ENCODE measurements around the gene TSHR.
"Not testable (repeated sequence)": the region's sequence is repeated elsewhere in the genome, so short reads cannot be mapped to it uniquely, and the experiment has no call there.

Gene TSHR

GRCh38 chr14:81087230-81087629, 131.8 kb downstream of the TSHR start:
- DNase-seq = no peak

DNA sequence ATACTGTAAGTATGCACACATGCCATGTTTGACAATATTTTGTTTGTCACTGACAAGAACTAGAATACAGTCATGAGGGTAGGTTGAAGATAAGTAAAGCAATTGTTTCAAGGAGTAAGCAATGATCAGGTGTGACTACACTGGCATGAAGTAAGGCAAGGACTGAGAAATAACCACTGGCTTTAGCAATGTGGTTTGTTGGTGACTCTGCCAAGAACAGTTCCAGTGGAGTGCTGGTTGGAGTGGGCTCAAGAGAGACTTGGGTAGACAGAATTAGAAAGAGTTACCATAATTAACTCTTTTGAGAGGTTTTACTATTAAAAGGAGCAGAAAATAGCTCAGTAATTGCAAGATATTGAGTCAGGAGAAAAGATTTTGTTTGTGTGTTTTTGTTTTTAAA, 135.7 kb downstream of the TSHR start:
- no peak for DNase-seq

DNA sequence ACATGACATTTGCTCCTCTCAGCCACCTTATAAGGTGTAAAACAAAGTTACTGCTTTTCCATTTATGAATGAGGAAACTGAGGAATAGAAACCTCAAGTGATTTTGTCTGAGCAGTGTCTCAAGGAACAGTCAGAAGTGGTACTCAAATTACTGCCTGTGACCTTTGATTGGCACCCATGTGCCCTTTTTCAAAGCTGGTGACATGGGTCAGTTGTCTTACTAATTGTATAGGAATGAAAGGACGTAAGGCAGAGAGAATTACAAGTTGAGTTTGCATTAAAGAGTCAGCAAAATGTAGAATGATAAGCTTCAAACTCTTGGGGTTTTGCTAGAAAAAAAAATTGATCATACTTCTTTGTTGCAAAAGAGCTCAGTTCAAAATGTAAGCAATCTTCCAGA, 136.2 kb downstream of the TSHR start:
- DNase-seq = no peak

GRCh38 chr14:81093651-81094050, 138.2 kb downstream of the TSHR start:
- no peak for DNase-seq

- DNase-seq = no peak
Observed at GRCh38 chr14:81095539-81095938, 140.1 kb downstream of the TSHR start.

DNA sequence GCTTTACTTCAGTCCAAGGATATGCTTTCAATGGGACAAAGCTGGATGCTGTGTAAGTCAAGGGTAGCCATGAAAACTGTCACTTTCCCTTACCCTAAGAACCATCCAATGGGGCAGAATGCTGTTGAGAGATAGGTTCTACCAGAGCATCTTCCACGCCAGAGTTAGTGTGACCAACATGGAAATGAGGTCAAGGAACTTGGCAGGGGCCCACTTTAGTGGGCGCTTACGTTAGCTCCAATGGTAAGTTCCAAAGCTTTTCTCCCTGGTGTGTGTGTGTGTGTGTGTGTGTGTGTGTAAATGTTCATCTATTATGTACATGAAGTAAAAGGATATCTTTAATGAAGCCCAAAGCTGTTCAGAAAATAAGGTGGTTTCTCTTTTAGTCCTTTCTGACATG, 141.2 kb downstream of the TSHR start:
- no peak for DNase-seq

GRCh38 chr14:81102217-81102616, 146.8 kb downstream of the TSHR start:
- no peak for DNase-seq

DNA sequence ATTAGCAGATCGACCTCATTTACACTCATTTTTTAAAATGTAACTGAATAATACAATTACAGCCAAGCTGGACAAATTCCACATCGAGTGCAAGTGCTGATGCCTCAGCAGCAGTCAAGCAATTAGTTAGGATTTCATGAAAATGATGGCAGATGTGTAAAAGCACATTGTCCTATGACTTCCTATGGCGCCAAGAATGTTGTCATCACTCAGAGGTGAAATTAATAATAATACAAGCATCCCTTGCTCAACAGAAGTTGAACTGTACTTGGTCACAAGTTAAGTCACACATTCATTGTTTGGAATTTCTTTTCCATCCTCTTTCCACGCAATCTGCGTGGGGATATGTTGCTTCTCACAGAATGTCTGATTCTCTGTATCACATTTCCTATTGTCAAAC, 148.0 kb downstream of the TSHR start:
- DNase-seq = no peak

GRCh38 chr14:81105378-81105777, 150.0 kb downstream of the TSHR start:
- no peak for DNase-seq

DNA sequence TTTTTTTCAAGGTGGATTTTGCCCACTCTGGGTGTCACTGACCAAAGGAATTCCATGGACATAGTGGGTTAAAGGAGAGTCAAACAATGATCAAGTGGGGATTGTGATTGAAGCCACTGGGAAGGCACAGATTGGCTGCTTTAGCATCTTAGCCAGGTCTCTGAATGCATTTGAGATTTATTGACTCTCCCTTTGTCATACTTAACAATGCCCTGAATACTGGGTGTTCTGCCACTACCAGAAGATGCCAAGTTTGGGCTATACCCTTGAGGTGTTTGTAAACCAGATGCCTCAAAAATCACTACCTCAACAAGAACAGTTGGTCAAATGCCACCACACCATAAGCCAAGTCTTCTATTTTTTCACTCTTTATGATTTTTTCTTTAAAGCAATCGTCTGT, 150.5 kb downstream of the TSHR start:
- no peak for DNase-seq

DNA sequence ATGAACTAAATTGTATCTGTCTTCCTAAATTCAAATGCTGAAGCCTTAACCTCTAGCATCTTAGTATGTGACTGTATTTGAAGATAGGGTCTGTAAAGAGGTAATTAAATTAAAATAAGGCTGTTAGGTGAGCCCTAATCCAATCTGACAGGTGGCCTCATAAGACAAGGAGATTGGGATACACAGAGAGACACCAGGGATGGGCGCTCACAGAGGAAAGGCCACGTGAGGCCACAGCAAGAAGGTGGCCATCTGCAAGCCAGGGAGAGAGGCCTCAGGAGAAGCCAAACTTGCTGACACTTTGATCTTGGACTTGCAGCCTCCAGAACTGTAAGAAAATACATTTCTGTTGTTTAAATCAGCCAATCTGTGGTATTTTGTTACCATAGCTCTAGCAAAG, 154.8 kb downstream of the TSHR start:
- no peak for DNase-seq

DNA sequence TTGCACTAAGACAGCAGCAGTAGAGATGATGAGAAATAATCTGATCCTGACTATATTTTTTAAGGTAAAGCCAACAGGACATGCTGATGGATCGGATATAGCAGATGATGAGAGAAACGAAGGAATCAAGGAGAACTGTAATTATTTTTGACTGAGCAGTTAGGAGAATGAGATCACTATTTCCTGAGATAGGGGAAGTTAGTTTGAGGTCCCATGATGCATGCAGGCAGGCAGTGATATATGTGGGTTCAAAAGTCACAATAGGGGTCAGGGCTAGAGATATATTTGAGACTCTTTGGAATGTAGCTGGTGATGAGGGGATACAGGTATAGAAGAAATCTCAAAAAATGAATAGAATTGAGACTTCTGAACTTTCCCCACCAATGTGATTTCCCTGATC, 157.8 kb downstream of the TSHR start:
- DNase-seq = no peak

GRCh38 chr14:81113945-81114820, 158.8 kb downstream of the TSHR start:
- DNase-seq = not testable (repeated sequence)

- no peak for DNase-seq
Observed at GRCh38 chr14:81120501-81120900, 165.1 kb downstream of the TSHR start.

- DNase-seq = no peak
Observed at GRCh38 chr14:81122326-81122725, 166.9 kb downstream of the TSHR start.

DNA sequence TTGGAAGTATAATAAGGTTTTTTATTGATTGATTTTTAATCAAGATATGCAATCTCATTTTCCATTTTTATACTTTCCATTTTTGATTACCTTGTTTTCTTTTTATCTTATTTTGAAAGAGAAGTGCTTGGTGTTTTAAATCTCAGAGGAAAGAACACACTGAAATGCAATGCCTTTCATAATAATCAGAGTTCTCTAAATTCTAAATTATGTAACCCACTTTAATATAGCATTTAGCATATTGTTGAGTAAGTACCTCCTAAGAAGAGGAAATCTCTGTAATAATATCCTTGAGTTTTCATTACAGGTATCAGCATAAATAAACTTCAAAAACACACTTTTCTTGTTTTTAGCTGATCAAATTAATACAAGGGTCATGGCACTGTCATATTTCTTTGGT, 168.4 kb downstream of the TSHR start:
- DNase-seq = no peak

GRCh38 chr14:81125536-81125935, 170.1 kb downstream of the TSHR start:
- no peak for DNase-seq

DNA sequence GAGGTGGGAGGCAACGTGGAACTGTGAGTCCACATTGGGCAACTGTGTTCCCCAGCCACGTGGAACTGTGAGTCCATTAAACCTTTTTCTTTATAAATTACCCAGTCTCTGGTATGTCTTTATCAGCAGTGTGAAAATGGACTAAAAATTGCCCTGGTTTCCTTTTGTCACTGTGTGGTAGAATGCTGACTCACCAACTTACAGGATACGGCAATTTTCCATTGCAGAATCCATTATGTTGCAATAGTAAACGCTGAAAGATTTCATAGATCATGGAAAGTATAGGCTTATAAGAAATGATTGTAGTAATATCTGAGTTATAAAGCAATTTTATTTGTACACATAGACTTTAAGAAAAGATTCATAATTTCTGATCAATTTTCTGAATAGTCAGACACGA, 172.4 kb downstream of the TSHR start:
- no peak for DNase-seq

GRCh38 chr14:81129242-81129641, 173.8 kb downstream of the TSHR start:
- DNase-seq = no peak

- DNase-seq = no peak
Observed at GRCh38 chr14:81132468-81132867, 177.0 kb downstream of the TSHR start.

DNA sequence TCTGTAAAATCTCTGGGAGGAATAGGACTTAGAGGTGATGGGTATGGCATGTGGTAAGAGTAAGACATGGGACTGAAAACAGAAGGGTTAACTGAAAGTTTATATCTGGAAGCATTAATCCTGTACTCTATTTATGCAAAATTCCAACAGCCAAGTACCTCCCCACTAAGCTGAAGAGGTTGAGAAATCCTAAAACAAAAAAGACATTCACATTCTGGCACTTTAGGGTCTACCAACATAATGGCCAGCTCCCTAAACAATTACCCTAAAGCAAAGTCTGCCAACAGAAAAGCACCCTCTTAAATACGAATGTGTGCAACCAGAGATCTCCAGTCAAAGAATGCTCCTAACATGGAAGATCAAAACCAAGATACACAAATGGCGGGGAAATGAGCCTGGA, 178.0 kb downstream of the TSHR start:
- DNase-seq = no peak

DNA sequence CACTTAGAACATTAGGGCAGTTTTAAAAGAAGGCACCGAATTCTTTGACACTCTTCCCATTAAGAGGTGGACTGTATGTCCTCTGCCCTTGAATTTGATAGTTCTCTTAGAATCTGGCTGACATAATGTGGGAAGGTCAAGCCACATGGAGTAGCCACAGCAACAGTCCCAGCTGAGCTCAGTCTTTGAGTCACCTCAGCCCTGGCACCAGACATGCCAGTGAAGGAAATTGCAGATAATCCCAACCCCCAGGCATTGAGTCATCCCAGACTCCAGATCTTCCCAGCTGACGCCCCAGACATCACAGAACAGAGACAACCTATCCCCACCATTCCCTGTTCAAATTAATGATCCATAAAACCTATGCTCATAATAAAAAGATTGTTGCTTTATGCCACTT, 181.9 kb downstream of the TSHR start:
- DNase-seq = no peak

GRCh38 chr14:81138429-81138828, 183.0 kb downstream of the TSHR start:
- DNase-seq = no peak

DNA sequence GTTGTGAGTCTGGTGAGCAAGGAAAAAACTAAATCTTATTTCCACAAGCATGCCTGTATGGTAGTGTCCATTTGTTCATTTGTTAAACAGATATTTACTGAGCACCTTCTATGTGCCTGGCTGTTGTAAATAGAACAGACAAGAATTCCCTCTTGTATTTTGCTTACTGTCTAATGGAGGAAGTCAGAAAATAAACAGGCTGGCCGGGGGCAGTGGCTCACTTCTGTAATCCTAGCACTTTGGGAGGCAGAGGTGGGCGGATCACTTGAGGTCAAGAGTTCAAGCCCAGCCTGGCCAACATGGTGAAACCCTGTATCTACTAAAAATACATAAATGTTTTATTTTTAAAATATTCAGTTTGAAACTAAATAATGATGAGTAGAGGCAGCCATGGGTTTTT, 186.0 kb downstream of the TSHR start:
- no peak for DNase-seq

- no peak for DNase-seq
Observed at GRCh38 chr14:81143793-81144192, 188.4 kb downstream of the TSHR start.

Data from GDM1 (cell line).